ENCODE measurements around the gene MOB3A. TPM values are rescaled to one million over a fixed set of nuclear protein-coding genes. Genes with fewer than 3 reads are reported as not detected.

MOB3A gene
- total RNA-seq: 10 to 100 TPM; 96.4 to 97.3 TPM
- 85.6 TPM for polyA plus RNA-seq (2013, experiment 1 of 2)
- polyA plus RNA-seq (2013, experiment 2 of 2): 81.7 TPM
- total RNA-seq: 28.8 to 197 (median 77.1) reads per million in 172 experiments

DNA sequence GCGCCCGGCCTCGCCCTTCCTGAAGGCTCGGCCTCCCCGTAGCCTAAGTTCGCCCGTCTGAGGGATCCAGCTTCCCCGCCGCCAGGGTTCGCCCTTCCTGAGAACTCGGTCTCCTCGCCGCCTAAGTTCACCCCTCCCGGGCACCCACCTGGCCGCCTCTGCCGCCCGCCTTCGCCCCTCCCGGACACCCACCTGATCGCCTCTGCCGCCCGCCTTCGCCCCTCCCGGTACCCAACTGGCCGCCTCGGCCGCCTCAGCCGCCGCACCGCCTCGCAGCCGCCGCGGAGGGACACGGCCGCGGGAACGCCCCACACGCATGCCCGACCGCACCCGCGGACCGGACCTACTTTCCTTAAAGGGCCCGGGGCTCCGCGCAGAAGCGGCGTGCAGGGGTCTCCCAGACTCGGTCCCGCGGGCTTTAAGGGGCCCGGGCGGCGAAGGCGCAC is at the start of gene MOB3A:
TSS of gene MOB3A (minus strand) at position 293 of the 446 bp plus-strand sequence. CDS start 17,766 bp downstream, outside the sequence.
- intact Hi-C loops (cut with DNase I, micrococcal nuclease): loop anchor here (1.0 to 5.0 kb wide), 9 partner anchors 11 to 234 kb away; partner anchors contain the start of genes AP3D1 (in 2 of the 2), KLF16 (in 1 of the 2), MKNK2 (in 1 of the 2) and PLEKHJ1 (in 1 of the 2)
- Mint-ChIP-seq H3K27ac (peak within 1 kb of the TSS; percentile 96), H3K9me3 (no peaks in the 10 kb centered on the region), H3K36me3 (ENCODE audit: low read depth) (peaks cover 28% of the 10 kb centered on the region), H3K4me1 (ENCODE audit: low read depth) (peaks cover 26% of the 10 kb centered on the region), H3K27me3 (no peaks in the 10 kb centered on the region), H3K4me3 (peak within 1 kb of the TSS; percentile 97)
- Histone ChIP-seq H3K27me3 (ENCODE audit: control insufficient read depth in 1 of 2, insufficient read depth in 2 of 2, low read length in 2 of 2) (no peaks in the 10 kb centered on the region), H3K4me1 (ENCODE audit: insufficient read depth, low read length) (peaks cover 61% of the 10 kb centered on the region), H3K27ac (ENCODE audit: low read depth in 1 of 2, low read length in 2 of 2) (peak within 1 kb of the TSS; percentile 75 to 79), H3K36me3 (ENCODE audit: insufficient read depth, low read length) (peaks cover 31% of the 10 kb centered on the region), H3K4me3 (ENCODE audit: low read length) (peak within 1 kb of the TSS; percentile 93), H3K9me3 (ENCODE audit: control insufficient read depth in 1 of 2, insufficient read depth in 1 of 2, low read length in 2 of 2) (no peaks in the 10 kb centered on the region)
- ATAC-seq (ENCODE audit: poor library complexity) (peak; percentile 51), DNase-seq (peak in 13 of 14 experiments; percentile 71 to 95 (median 84))
- POLR2A ChIA-PET: interaction anchor here (0.7 to 7.9 kb wide), 12 partner anchors 11 to 198 kb away, joined by 3 to 153 read pairs (median 4); partner anchors contain the start of gene MKNK2
- CTCF ChIA-PET: interaction anchor here (0.6 to 2.6 kb wide), 10 partner anchors 8 to 76 kb away, joined by 3 to 21 read pairs (median 4); no protein-coding TSS in a partner anchor
- TF ChIP-seq, protein P1, sequence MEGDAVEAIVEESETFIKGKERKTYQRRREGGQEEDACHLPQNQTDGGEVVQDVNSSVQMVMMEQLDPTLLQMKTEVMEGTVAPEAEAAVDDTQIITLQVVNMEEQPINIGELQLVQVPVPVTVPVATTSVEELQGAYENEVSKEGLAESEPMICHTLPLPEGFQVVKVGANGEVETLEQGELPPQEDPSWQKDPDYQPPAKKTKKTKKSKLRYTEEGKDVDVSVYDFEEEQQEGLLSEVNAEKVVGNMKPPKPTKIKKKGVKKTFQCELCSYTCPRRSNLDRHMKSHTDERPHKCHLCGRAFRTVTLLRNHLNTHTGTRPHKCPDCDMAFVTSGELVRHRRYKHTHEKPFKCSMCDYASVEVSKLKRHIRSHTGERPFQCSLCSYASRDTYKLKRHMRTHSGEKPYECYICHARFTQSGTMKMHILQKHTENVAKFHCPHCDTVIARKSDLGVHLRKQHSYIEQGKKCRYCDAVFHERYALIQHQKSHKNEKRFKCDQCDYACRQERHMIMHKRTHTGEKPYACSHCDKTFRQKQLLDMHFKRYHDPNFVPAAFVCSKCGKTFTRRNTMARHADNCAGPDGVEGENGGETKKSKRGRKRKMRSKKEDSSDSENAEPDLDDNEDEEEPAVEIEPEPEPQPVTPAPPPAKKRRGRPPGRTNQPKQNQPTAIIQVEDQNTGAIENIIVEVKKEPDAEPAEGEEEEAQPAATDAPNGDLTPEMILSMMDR (IDR thresholded peaks at IDR 0.05): peak; percentile 53

DNA sequence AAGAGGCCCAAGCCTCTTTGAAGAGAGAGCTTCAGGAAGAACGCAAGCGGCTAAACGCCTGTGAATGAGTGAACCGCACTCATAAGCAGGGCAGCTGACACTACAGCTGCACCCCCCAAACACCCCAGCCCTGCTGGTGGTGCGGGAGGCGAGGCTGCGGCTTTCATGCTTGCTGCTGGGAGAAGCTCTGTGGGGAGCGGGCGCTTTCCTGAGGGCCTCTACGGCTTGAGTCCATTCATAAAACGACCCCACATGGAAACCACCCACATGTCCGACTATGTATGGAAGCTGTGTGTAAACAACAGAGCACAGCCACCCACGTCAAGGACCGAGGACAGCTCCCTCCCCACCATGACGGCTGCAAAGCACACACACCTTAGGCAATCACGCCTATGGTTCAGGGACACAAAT is 49.7 kb upstream of the MOB3A start:
- peaks cover 40% of the 10 kb centered on the region for H3K4me1 Mint-ChIP-seq (ENCODE audit: low read depth)
- TF ChIP-seq, protein P1 (IDR thresholded peaks at IDR 0.05): no peak
- no peaks in the 10 kb centered on the region for H3K9me3 ChIP-seq (ENCODE audit: control insufficient read depth in 1 of 2, insufficient read depth in 1 of 2, low read length in 2 of 2)
- ChIA-PET CTCF (interaction anchor here (0.9 to 1.1 kb wide), 2 partner anchors 10 to 127 kb away, joined by 3 to 4 read pairs; no protein-coding TSS in a partner anchor), POLR2A (interaction anchor here (1.1 kb wide), 1 partner anchor 103 kb away, joined by 3 read pairs; no protein-coding TSS in a partner anchor)
- no peaks in the 10 kb centered on the region for H3K9me3 Mint-ChIP-seq
- no peak overlapping the region for H3K27ac ChIP-seq (ENCODE audit: low read depth in 1 of 2, low read length in 2 of 2)
- ATAC-seq (ENCODE audit: poor library complexity) (peak; percentile 64), DNase-seq (peak in 3 of 14 experiments; percentile 21 to 49 (median 33))
- no peak overlapping the region for H3K4me3 ChIP-seq (ENCODE audit: low read length)
- H3K27me3 ChIP-seq (ENCODE audit: control insufficient read depth in 1 of 2, insufficient read depth in 2 of 2, low read length in 2 of 2): no peaks in the 10 kb centered on the region
- H3K4me1 ChIP-seq (ENCODE audit: insufficient read depth, low read length): peaks cover 63% of the 10 kb centered on the region
- H3K4me3 Mint-ChIP-seq: peak overlapping the region; percentile 79
- peaks cover 9% of the 10 kb centered on the region for H3K36me3 Mint-ChIP-seq (ENCODE audit: low read depth)
- peaks cover 24% of the 10 kb centered on the region for H3K36me3 ChIP-seq (ENCODE audit: insufficient read depth, low read length)
- no peaks in the 10 kb centered on the region for H3K27me3 Mint-ChIP-seq
- intact Hi-C loops (cut with DNase I, micrococcal nuclease): no loop called here
- peak overlapping the region; percentile 47 for H3K27ac Mint-ChIP-seq

DNA sequence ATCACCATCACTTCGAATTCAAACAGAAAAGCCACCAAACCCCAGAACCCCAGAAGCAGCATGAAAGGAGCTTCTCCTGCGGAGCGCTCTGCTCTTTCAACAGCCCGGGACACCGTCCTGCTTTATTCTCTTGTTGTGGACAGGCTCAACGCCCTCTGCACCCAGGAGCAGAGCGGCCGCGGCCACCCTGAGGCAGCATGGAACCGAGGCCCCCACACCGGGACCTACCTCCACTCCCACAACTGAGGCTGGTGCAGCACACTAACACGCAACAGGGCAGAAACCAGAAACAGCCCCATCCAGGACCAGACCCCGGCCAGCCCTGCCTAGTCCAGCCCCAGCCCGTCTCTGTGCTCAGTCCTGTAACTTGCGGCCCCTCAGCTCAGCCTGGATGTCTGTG is 48.1 kb upstream of the MOB3A start:
- Mint-ChIP-seq H3K4me3 (no peak overlapping the region), H3K27me3 (no peaks in the 10 kb centered on the region), H3K4me1 (ENCODE audit: low read depth) (peaks cover 31% of the 10 kb centered on the region), H3K36me3 (ENCODE audit: low read depth) (peaks cover 19% of the 10 kb centered on the region), H3K9me3 (no peaks in the 10 kb centered on the region), H3K27ac (no peak overlapping the region)
- Histone ChIP-seq H3K4me3 (ENCODE audit: low read length) (no peak overlapping the region), H3K27ac (ENCODE audit: low read depth in 1 of 2, low read length in 2 of 2) (no peak overlapping the region), H3K36me3 (ENCODE audit: insufficient read depth, low read length) (peaks cover 32% of the 10 kb centered on the region), H3K9me3 (ENCODE audit: control insufficient read depth in 1 of 2, insufficient read depth in 1 of 2, low read length in 2 of 2) (no peaks in the 10 kb centered on the region), H3K4me1 (ENCODE audit: insufficient read depth, low read length) (peaks cover 47% of the 10 kb centered on the region), H3K27me3 (ENCODE audit: control insufficient read depth in 1 of 2, insufficient read depth in 2 of 2, low read length in 2 of 2) (no peaks in the 10 kb centered on the region)
- intact Hi-C loops (cut with DNase I, micrococcal nuclease): no loop called here
- no peak for ATAC-seq (ENCODE audit: poor library complexity)
- CTCF ChIA-PET: no interaction called here
- DNase-seq: no peak
- POLR2A ChIA-PET: interaction anchor here (0.5 kb wide), 1 partner anchor 214 kb away, joined by 3 read pairs; no protein-coding TSS in a partner anchor
- TF ChIP-seq, protein P1 (IDR thresholded peaks at IDR 0.05): no peak
